K562 (cell line): Measurements from ENCODE around the gene TRIM60. TPM values are rescaled to one million over a fixed set of nuclear protein-coding genes. Genes with fewer than 3 reads are reported as not detected.

Source experiments
- ATAC-seq: fragments of 200-7000 bp; cut with Tn5 transposase; 3 replicates; pipeline ENCODE4 v1.9.1; 2020; ENCODE audit warnings: moderate library complexity
- BruUV-seq: library from RNA; stranded (reverse); fragments of 400-500 nt; replicated peaks from 2 replicates; lab custom pipeline; 2021; lab: Mats Ljungman, UMichigan
- CTCF ChIA-PET: fragments of 300-600 bp; formaldehyde crosslinking; extraction: SDS; loops from one replicate; lab custom pipeline; 2021; ENCODE audit warnings: low intra/inter-chr PET ratio; lab: Yijun Ruan, JAX
- POLR2A ChIA-PET: fragments of 300-600, 350-650 bp; sonication (Branson Sonifier 250); formaldehyde crosslinking; extraction: SDS; loops from one replicate; lab custom pipeline; 2021; ENCODE audit warnings: antibody characterized with exemption, inconsistent platforms; lab: Yijun Ruan, JAX
- DNase-seq, 4 experiments: peaks; one replicate each; pipeline versions ENCODE4 v3.0.0 to v3.0.0-alpha.2; 2011 to 2018; ENCODE audit warnings: low spot score in 3 of 4, mixed read lengths in 3 of 4; ENCODE audit errors: extremely low read depth in 1 of 4
- FAIRE-seq: peaks from 2 replicates; lab custom pipeline; 2011; peaks lifted over from hg19 to GRCh38; lab: Jason Lieb, UNC
- H2AFZ ChIP-seq: 2 replicates; pipeline ENCODE4 v1.6.0; 2011; ENCODE audit warnings: low read depth, low read length, control low read depth, inconsistent platforms
- H3K27ac ChIP-seq: fragments of 200-600 bp; 3 replicates; pipeline ENCODE4 v1.8.0; 2011; ENCODE audit warnings: low read depth, mild to moderate bottlenecking, control low read depth, inconsistent platforms, low read length, moderate library complexity, mixed read lengths; ENCODE audit errors: extremely low read depth
- H3K27me3 ChIP-seq, 2 experiments: fragments of 300-600 bp in 1 of 2; 2 replicates in 1 of 2; 3 replicates in 1 of 2; pipeline versions ENCODE4 v1.6.0 to v1.8.0; 2011; ENCODE audit warnings: inconsistent platforms in 2 of 2, low read length in 2 of 2, mild to moderate bottlenecking in 1 of 2, mixed read lengths in 1 of 2, moderate library complexity in 1 of 2; ENCODE audit not compliant: control insufficient read depth in 2 of 2, insufficient read depth in 2 of 2
- H3K36me3 ChIP-seq: fragments of 300-600 bp; 3 replicates; pipeline ENCODE4 v1.8.0; 2011; ENCODE audit warnings: mild to moderate bottlenecking, low read length, inconsistent platforms; ENCODE audit not compliant: control insufficient read depth, insufficient read depth
- H3K4me1 ChIP-seq, 2 experiments: fragments of 200-600 bp in 1 of 2; replicated peaks in 1 of 2; 2 replicates in 1 of 2; 3 replicates in 1 of 2; pipeline versions ENCODE4 v1.5.1 to v1.8.0; 2011; ENCODE audit warnings: inconsistent platforms in 2 of 2, low read length in 2 of 2, mild to moderate bottlenecking in 1 of 2, mixed read lengths in 1 of 2, moderate library complexity in 1 of 2; ENCODE audit not compliant: control insufficient read depth in 2 of 2, insufficient read depth in 2 of 2
- H3K4me2 ChIP-seq: 2 replicates; pipeline ENCODE4 v1.6.1; 2011; ENCODE audit warnings: low read length, control low read depth, inconsistent platforms, mixed read lengths; ENCODE audit not compliant: insufficient read depth
- H3K4me3 ChIP-seq: fragments of 200-600 bp; sonication (generic), shearing (Covaris generic); 2 replicates; pipeline ENCODE4 v1.5.1; 2016; ENCODE audit warnings: control low read depth, inconsistent platforms
- H3K79me2 ChIP-seq: fragments of 200-600 bp; 3 replicates; pipeline ENCODE4 v1.8.0; 2011; ENCODE audit warnings: low read length, inconsistent platforms; ENCODE audit not compliant: control insufficient read depth, insufficient read depth
- H3K9ac ChIP-seq, 2 experiments: 2 replicates each; pipeline versions ENCODE4 v1.6.0 to v1.6.1; 2011; ENCODE audit warnings: low read depth in 2 of 2, low read length in 2 of 2, control low read depth in 1 of 2, inconsistent platforms in 1 of 2, mild to moderate bottlenecking in 1 of 2, mixed read lengths in 1 of 2; ENCODE audit not compliant: insufficient read depth in 1 of 2
- H3K9me1 ChIP-seq: one replicate; pipeline ENCODE4 v1.6.0; 2011; ENCODE audit warnings: inconsistent platforms, mild to moderate bottlenecking, low read length, moderate library complexity; ENCODE audit not compliant: control insufficient read depth, insufficient read depth
- H3K9me3 ChIP-seq: replicated peaks from 2 replicates; pipeline ENCODE4 v1.5.1; 2011; ENCODE audit warnings: low read depth, low read length, inconsistent platforms; ENCODE audit not compliant: control insufficient read depth, insufficient read depth
- H4K20me1 ChIP-seq: replicated peaks from 2 replicates; pipeline ENCODE4 v1.6.1; 2011; ENCODE audit warnings: low read length, inconsistent platforms, mixed read lengths; ENCODE audit not compliant: control insufficient read depth, insufficient read depth
- CEBPB ChIP-seq: fragments of 450-650 bp; IDR thresholded peaks from 2 replicates; pipeline ENCODE4 v1.6.1; 2016; ENCODE audit warnings: missing genetic modification characterization, missing compliant biosample characterization
- KLF6 ChIP-seq: fragments of 250-450 bp; sonication (Bioruptor Pico); IDR thresholded peaks from 2 replicates; pipeline ENCODE4 v1.4.0; 2020; ENCODE audit warnings: mild to moderate bottlenecking, moderate library complexity, borderline replicate concordance
- NR1H2 ChIP-seq: sonication (generic); formaldehyde crosslinking; IDR thresholded peaks from 2 replicates; pipeline ENCODE4 v1.4.0; 2020; ENCODE audit warnings: mild to moderate bottlenecking, missing genetic modification reagents
- SP1 ChIP-seq: sonication (generic); formaldehyde crosslinking; IDR thresholded peaks from 2 replicates; pipeline ENCODE4 v1.8.1; 2022; ENCODE audit warnings: mild to moderate bottlenecking, missing genetic modification reagents
- ZEB2 ChIP-seq: fragments of 450-650 bp; IDR thresholded peaks from 2 replicates; pipeline ENCODE4 v1.6.1; 2016
- ZNF280B ChIP-seq: fragments of 250-450 bp; sonication (Bioruptor Pico); IDR thresholded peaks from 2 replicates; pipeline ENCODE4 v1.5.1; 2021; ENCODE audit warnings: mild to moderate bottlenecking
- WGBS: fragments of 100-300 bp; shearing (Covaris generic); methylation state at CpG from one replicate; pipeline ENCODE4 v1.1.6; 2016; ENCODE audit warnings: low coverage, mixed read lengths; ENCODE audit not compliant: insufficient coverage; ENCODE audit errors: missing lambda C conversion rate; 5-methylcytosine and 5-hydroxymethylcytosine counted together
- in situ Hi-C: fragments of 300-500 bp; cut with MboI; formaldehyde crosslinking; loops from 4 replicates; pipeline ENCODE4 v1.15.0; 2018; ENCODE audit warnings: inconsistent platforms, mixed read lengths
- intact Hi-C: fragments of 100-400 bp; cut with micrococcal nuclease; formaldehyde crosslinking; loops from 2 replicates; pipeline ENCODE4 v1.14.2; 2022
- polyA plus RNA-seq, 8 experiments: library from polyadenylated mRNA; depleted of rRNA in 4 of 8; stranded (reverse) in 5 of 8; unstranded in 3 of 8; fragments of >200 nt; fragmentation: Nextera tagmentation in 2 of 8; fragmentation: Illumina TruSeq in 1 of 8; extraction: Ambion mirVana in 2 of 8; extraction: Trizol in 1 of 8; gene quantifications; 2 replicates each; pipeline versions ENCODE4 v1.2.1 to v1.2.3, GENCODE V29; 2011 to 2014; ENCODE audit warnings: inconsistent platforms in 1 of 8, missing spikeins in 1 of 8
- total RNA-seq, 7 experiments: library from RNA; depleted of rRNA in 6 of 7; stranded (reverse); fragments of >200 nt in 6 of 7; fragmentation: Illumina TruSeq in 2 of 7; extraction: Trizol in 2 of 7; gene quantifications; 2 replicates each; pipeline versions ENCODE4 v1.2.1 to v1.2.3, GENCODE V29; 2011 to 2021; ENCODE audit warnings: low replicate concordance in 1 of 7

Gene TRIM60
- total and polyA plus RNA-seq, 9 of the 15 experiments (the other 6 are each of a cell fraction or from before 2014, with no cell fraction given), result not detected

- H3K79me2 ChIP-seq, result no peaks in the 10 kb centered on the region
- in situ Hi-C loops, result no loop called here
- FAIRE-seq (no peak), DNase-seq (no peak), ATAC-seq (no peak)
- H3K9me3 ChIP-seq, result no peaks in the 10 kb centered on the region
- WGBS, result 96% methylated on average over 2 of the region's 2 CpGs
- no peak overlapping the region for H3K27ac ChIP-seq
- TSS peak; percentile 34 for BruUV-seq
- no peaks in the 10 kb centered on the region for H3K9me1 ChIP-seq
- POLR2A ChIA-PET, result no interaction called here
- no peak overlapping the region for H3K4me2 ChIP-seq
- H3K36me3 ChIP-seq, result peaks cover 39% of the 10 kb centered on the region; the same call in 2 of the 3 replicates
- TF ChIP-seq NR1H2 (CRISPR knock-in tag) (no peak), KLF6 (CRISPR knock-in tag) (no peak), CEBPB (tag) (peak; percentile 37; the same call in 1 of the 2 replicates), ZEB2 (no peak)
- TF ChIP-seq, all 486 proteins: peak for 1
- Histone ChIP-seq H3K4me3 (no peak overlapping the region), H2AFZ (no peak overlapping the region), H3K27me3 (no peaks in the 10 kb centered on the region), H4K20me1 (no peaks in the 10 kb centered on the region), H3K4me1 (no peaks in the 10 kb centered on the region), H3K9ac (no peak overlapping the region)
- CTCF ChIA-PET, result no interaction called here
- intact Hi-C loops, result no loop called here
Measured at GRCh38 chr4:165085946-165086345, 54.1 kb downstream of the TRIM60 start.

- CTCF ChIA-PET, result no interaction called here
- intact Hi-C loops, result no loop called here
Measured at GRCh38 chr4:165088366-165088765, 56.6 kb downstream of the TRIM60 start.

More at GRCh38 chr4:165088366-165088765, 56.6 kb downstream of the TRIM60 start:
- WGBS, result 91% methylated on average over 3 of the region's 3 CpGs
- no TSS peak for BruUV-seq
- FAIRE-seq (no peak), DNase-seq (no peak), ATAC-seq (no peak)
- Histone ChIP-seq H3K79me2 (no peaks in the 10 kb centered on the region), H3K27ac (no peak overlapping the region), H3K9me3 (no peaks in the 10 kb centered on the region), H3K36me3 (peaks cover 43% of the 10 kb centered on the region; the same call in 2 of the 3 replicates), H2AFZ (no peak overlapping the region), H3K27me3 (no peaks in the 10 kb centered on the region), H3K4me1 (no peaks in the 10 kb centered on the region), H4K20me1 (no peaks in the 10 kb centered on the region), H3K4me3 (no peak overlapping the region), H3K9me1 (no peaks in the 10 kb centered on the region), H3K4me2 (no peak overlapping the region), H3K9ac (no peak overlapping the region)
- POLR2A ChIA-PET, result interaction anchor here (0.9 kb wide), 1 partner anchor 13 kb away, joined by 3 read pairs; no protein-coding TSS in a partner anchor
- TF ChIP-seq SP1 (CRISPR knock-in tag) (no peak), ZNF280B (CRISPR knock-in tag) (no peak)
- in situ Hi-C loops, result no loop called here
